T-helper 2 cell treated with Interferon-gamma antibody and Interleukin-4, amounts not matched to agents 5 μg/mL and 100 μg/mL, for 36 hours (primary cell): Measurements from ENCODE around the gene DCT.
"Not testable (repeated sequence)": the region's sequence is repeated elsewhere in the genome, so short reads cannot be mapped to it uniquely, and the experiment has no call there.

ENCODE experiments used
- DNase-seq: peaks from one replicate; pipeline ENCODE4 v3.0.0; 2021; ENCODE audit warnings: low spot score
- H3K27ac Mint-ChIP-seq: one replicate; pipeline ENCODE4 v1.8.0; 2021; ENCODE audit warnings: mild to moderate bottlenecking, mixed read lengths
- H3K27me3 Mint-ChIP-seq: one replicate; pipeline ENCODE4 v1.8.0; 2021; ENCODE audit warnings: low read depth, mixed read lengths
- H3K36me3 Mint-ChIP-seq: one replicate; pipeline ENCODE4 v1.8.0; 2021; ENCODE audit warnings: low read depth, mixed read lengths
- H3K4me1 Mint-ChIP-seq: one replicate; pipeline ENCODE4 v1.8.0; 2021; ENCODE audit warnings: low read depth, mixed read lengths
- H3K4me3 Mint-ChIP-seq: one replicate; pipeline ENCODE4 v1.8.0; 2022; ENCODE audit warnings: mild to moderate bottlenecking, moderate library complexity, mixed read lengths
- H3K9me3 Mint-ChIP-seq: one replicate; pipeline ENCODE4 v1.8.0; 2021; ENCODE audit warnings: mixed read lengths

The DCT gene

DNA sequence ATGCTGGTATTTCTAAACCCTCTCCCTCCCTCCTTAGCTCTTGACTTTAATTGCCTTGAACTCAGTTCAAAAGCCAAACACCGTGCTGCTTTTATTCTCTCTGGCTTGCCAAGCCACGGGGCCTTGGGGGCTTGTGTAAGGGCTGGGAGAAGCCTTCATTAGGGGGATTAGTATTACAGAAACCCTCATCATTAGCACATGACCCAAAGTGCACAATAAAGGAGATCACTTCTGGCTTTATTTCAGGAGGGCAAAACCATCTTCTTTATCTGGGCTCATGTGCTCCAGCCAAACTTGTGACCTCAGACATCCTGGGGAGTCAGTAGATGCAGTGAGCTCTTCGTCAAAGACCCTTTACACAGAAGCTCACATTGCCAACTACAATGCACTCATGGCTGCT lies at the start of gene DCT:
DCT (minus strand) TSS at position 67 of the 400 bp plus-strand sequence. CDS start 427 bp downstream, outside the sequence.
- no peaks in the 10 kb centered on the region for H3K36me3 Mint-ChIP-seq
- no peaks in the 10 kb centered on the region for H3K27me3 Mint-ChIP-seq
- no peak for DNase-seq
- H3K27ac Mint-ChIP-seq, result no peak within 1 kb of the TSS
- H3K4me3 Mint-ChIP-seq, result no peak within 1 kb of the TSS
- H3K9me3 Mint-ChIP-seq, result no peaks in the 10 kb centered on the region
- H3K4me1 Mint-ChIP-seq, result no peaks in the 10 kb centered on the region

DNA sequence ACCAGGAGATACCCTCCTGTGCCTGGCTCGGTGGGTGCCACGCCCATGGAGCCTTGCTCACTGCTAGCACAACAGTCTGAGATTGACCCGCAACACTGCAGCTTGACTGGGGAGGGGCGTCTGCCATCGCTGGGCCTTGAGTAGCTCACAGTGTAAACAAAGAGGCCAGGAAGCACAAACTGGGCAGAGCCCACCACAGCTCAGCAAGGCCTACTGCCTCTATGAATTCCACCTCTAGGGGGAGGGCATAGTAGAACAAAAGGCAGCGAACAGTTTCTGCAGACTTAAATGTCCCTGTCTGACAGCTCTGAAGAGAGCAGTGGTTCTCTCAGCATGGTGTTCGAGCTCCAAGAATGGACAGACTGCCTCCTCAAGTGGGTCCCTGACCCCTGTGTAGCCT lies 47.5 kb upstream of the DCT start:
- H3K4me3 Mint-ChIP-seq, result not testable (repeated sequence)

DNA sequence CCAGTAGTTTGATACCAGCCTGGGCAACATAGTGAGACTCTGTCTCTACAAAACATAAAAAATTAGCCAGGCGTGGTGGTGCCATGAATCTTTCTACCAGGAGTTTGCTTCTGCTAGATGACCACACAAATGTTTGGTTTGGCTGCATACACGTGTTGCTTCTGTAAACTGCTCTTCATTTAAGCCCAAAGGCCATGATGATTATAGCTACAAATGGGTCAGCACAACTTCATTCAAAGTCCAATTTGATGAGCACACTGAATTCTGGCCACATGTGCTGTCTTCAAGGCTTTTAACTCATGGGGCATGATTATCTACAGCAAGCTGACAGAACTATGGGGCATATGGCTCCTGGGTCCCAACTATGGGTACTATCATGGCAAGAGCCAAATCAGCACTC lies 46.3 kb upstream of the DCT start:
- DNase-seq, result no peak
- Mint-ChIP-seq H3K27me3 (no peaks in the 10 kb centered on the region), H3K4me1 (no peaks in the 10 kb centered on the region), H3K36me3 (no peaks in the 10 kb centered on the region), H3K27ac (no peak overlapping the region), H3K4me3 (no peak overlapping the region), H3K9me3 (no peaks in the 10 kb centered on the region)

More for the DNA sequence above, 47.5 kb upstream of the DCT start:
- not testable (repeated sequence) for H3K36me3 Mint-ChIP-seq, DNase-seq, H3K27me3 Mint-ChIP-seq, H3K9me3 Mint-ChIP-seq, H3K27ac Mint-ChIP-seq, H3K4me1 Mint-ChIP-seq

DNA sequence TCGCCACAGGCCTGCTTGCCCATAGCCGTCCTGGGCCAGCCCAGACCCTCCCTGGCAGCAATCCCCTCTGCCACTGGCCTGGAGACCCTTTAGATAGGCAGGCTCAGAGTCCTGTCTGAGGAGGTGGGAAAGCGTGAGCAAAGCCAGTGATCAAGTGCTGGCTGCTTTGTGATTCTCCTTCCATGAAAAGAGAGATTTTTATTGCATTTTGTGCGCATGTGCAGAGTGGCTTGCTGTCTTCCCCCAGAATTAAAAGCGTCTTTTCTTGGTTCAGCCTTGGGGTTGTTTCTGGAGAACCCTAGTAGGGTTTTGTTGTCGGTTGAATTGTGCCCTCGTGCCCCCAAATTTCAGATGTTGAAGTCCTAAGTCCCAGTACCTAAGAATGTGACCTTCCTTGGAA lies 44.9 kb upstream of the DCT start:
- H3K4me1 Mint-ChIP-seq, result no peaks in the 10 kb centered on the region
- H3K27ac Mint-ChIP-seq, result no peak overlapping the region
- no peaks in the 10 kb centered on the region for H3K9me3 Mint-ChIP-seq
- H3K4me3 Mint-ChIP-seq, result no peak overlapping the region
- DNase-seq, result no peak
- H3K27me3 Mint-ChIP-seq, result no peaks in the 10 kb centered on the region
- no peaks in the 10 kb centered on the region for H3K36me3 Mint-ChIP-seq

DNA sequence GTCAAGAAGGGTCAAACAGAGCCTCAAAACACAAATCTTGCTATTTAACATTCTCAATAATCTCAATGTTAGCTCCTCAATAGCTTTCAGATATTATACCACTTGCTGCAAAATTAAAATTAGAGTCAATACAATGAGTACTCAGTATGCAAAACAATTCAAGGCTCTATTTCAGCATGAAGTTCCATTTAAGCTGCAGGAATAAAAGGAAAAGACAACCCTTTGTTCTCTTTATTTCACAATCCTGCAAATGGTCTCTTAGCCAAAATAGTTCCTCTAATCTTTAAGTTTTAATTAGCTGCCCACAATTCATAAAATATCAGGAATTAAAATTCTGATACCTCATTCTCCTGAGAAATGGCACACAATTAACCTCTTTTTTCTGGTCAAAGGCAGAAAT lies 40.5 kb upstream of the DCT start:
- DNase-seq, result no peak
- no peaks in the 10 kb centered on the region for H3K4me1 Mint-ChIP-seq
- no peak overlapping the region for H3K4me3 Mint-ChIP-seq
- H3K36me3 Mint-ChIP-seq, result no peaks in the 10 kb centered on the region
- H3K9me3 Mint-ChIP-seq, result no peaks in the 10 kb centered on the region
- H3K27me3 Mint-ChIP-seq, result peaks cover 2% of the 10 kb centered on the region
- H3K27ac Mint-ChIP-seq, result no peak overlapping the region

DNA sequence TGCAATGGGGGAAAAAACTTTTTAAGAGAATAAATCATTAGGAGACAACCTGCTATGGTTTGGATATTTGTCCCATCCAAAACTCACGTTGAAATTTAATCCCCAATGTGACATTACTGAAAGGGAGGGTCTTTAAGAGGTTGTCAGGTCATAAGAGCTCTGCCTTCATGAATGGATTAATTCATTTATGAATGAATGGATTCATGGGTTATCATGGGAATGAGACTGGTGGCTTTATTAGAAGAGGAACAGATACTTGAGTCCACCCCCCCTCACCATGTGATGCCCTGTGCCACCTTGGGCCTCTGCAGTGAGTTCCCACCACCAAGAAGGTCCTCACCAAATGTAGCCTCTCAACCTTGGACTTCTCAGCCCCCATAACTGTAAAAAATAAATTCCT lies 37.0 kb upstream of the DCT start:
- no peak for DNase-seq
- no peaks in the 10 kb centered on the region for H3K9me3 Mint-ChIP-seq
- H3K27ac Mint-ChIP-seq, result no peak overlapping the region
- H3K4me3 Mint-ChIP-seq, result no peak overlapping the region
- no peaks in the 10 kb centered on the region for H3K36me3 Mint-ChIP-seq
- H3K4me1 Mint-ChIP-seq, result no peaks in the 10 kb centered on the region
- peaks cover 2% of the 10 kb centered on the region for H3K27me3 Mint-ChIP-seq

DNA sequence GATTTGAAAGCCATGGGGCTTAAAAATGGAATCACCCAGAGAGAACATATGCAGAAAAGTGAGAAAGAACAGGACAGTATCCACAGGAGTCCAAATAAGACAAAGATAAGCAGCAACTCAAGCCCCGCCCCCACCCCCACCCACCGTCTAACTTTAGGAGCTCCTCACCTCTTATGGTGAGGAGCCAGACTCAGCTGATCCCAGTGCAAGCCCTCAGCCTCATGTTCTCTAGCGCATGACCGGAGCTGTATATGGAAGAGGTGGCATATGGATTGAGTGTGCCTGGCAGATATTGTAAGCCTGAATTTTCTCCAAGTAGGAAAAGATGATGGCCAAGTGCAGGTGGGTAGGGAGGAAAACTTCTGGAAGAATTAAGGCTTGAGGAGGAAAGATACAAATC lies 36.4 kb upstream of the DCT start:
- H3K4me3 Mint-ChIP-seq, result no peak overlapping the region

DNA sequence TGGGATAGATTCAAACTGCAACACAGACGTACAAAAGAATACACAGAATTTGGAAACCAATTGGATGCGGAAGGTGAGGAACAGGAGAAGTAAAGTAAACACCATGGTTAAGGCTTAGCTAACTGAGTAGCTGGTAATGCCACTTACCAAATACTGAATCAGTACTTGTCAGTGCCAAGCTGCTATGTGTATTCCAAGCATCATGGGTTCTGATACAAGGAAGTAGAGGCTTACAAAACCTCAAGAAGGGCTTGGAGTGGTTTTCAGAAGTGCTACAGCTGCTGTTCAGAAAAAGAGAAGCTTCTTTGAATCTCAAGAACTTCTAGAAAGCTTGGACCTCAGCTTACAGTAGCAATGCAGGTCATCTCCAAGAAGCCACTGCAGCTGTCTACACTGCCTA lies 35.9 kb upstream of the DCT start:
- Mint-ChIP-seq H3K27ac (no peak overlapping the region), H3K4me1 (no peaks in the 10 kb centered on the region), H3K9me3 (no peaks in the 10 kb centered on the region), H3K4me3 (no peak overlapping the region), H3K27me3 (peaks cover 2% of the 10 kb centered on the region), H3K36me3 (no peaks in the 10 kb centered on the region)
- no peak for DNase-seq

More for the DNA sequence above, 36.4 kb upstream of the DCT start:
- H3K27me3 Mint-ChIP-seq, result peaks cover 2% of the 10 kb centered on the region
- H3K27ac Mint-ChIP-seq, result no peak overlapping the region
- no peaks in the 10 kb centered on the region for H3K36me3 Mint-ChIP-seq
- no peaks in the 10 kb centered on the region for H3K4me1 Mint-ChIP-seq
- H3K9me3 Mint-ChIP-seq, result no peaks in the 10 kb centered on the region
- no peak for DNase-seq

DNA sequence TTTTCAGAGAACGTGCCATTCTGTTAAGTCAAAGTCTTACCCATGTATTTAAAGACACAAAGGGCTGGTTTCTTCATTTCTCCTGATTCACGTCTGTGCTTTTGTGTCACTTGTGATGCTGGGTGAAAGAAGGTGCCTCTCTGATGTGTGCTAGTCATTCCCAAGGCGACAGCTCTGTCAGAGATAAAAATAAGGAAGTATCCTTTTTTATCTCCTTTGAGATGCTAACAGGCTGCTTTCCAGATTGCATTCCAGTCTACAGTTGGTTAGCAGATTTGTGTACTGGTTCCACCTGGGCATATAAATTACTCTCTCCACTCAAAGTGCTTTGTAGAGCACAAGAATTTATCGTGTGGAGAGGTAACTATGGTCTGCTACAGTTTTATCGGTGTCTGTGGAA lies 33.5 kb upstream of the DCT start:
- Mint-ChIP-seq H3K27me3 (peaks cover 2% of the 10 kb centered on the region), H3K4me1 (no peaks in the 10 kb centered on the region), H3K4me3 (no peak overlapping the region), H3K27ac (no peak overlapping the region), H3K36me3 (no peaks in the 10 kb centered on the region), H3K9me3 (no peaks in the 10 kb centered on the region)
- no peak for DNase-seq

DNA sequence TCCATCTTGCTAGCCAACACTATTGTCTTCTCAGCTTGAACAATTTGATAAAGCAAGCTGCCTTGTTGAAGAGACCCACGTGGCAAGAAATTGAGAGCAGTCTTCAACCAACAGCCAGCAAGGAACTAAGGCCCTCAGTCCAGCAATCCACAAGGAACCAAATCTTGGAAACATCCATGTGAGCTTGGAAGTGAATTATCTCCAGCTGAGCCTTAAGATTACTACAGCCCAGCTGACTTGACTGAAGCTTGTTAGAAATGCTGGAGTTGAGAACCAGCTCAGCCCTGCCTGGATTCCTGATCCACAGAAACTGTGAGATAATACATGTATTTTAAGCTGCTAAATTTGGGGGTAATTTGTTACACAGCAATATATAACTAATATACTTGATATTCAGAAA lies 26.2 kb upstream of the DCT start:
- Mint-ChIP-seq H3K27ac (no peak overlapping the region), H3K4me3 (no peak overlapping the region), H3K27me3 (no peaks in the 10 kb centered on the region), H3K4me1 (no peaks in the 10 kb centered on the region), H3K36me3 (no peaks in the 10 kb centered on the region), H3K9me3 (no peaks in the 10 kb centered on the region)
- DNase-seq, result no peak

DNA sequence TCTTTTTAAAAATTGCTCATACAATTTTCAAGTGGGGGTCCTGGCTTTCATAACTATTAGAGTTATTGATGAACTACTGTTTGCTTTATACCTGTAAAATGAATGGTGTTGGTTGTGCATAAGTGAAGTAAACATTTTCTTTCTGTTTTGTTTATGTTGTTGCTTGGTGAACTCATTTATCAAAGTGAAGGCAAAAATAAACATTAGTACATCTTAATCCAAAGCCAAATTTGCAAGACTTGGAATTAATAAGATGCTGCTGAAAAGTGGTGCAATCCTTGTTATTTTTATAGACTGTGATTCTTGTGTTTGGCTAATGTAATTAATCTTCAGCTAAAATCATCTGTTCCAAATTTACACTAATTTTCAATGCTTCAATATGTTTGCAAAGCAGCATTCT lies 24.4 kb upstream of the DCT start:
- no peak overlapping the region for H3K4me3 Mint-ChIP-seq
- no peak overlapping the region for H3K27ac Mint-ChIP-seq
- no peaks in the 10 kb centered on the region for H3K36me3 Mint-ChIP-seq
- H3K4me1 Mint-ChIP-seq, result no peaks in the 10 kb centered on the region
- H3K9me3 Mint-ChIP-seq, result peaks cover under 1% of the 10 kb centered on the region
- H3K27me3 Mint-ChIP-seq, result no peaks in the 10 kb centered on the region
- no peak for DNase-seq

DNA sequence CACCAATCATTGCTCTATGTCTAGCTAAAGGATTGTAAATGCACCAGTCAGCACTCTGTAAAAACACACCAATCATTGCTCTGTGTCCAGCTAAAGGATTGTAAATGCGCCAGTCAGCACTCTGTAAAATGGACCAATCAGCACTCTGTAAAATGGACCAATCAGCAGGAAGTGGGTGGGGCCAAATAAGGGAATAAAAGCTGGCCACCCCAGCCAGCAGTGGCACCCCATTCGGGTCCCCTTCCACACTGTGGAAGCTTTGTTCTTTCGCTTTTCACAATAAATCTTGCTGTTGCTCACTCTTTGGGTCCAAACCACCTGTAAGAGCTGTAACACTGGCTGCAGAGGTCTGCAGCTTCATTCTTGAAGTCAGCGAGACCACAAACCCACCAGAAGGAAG lies 19.3 kb upstream of the DCT start:
- H3K36me3 Mint-ChIP-seq, H3K9me3 Mint-ChIP-seq, H3K4me1 Mint-ChIP-seq, H3K27me3 Mint-ChIP-seq, H3K27ac Mint-ChIP-seq, H3K4me3 Mint-ChIP-seq, DNase-seq: not testable (repeated sequence)

DNA sequence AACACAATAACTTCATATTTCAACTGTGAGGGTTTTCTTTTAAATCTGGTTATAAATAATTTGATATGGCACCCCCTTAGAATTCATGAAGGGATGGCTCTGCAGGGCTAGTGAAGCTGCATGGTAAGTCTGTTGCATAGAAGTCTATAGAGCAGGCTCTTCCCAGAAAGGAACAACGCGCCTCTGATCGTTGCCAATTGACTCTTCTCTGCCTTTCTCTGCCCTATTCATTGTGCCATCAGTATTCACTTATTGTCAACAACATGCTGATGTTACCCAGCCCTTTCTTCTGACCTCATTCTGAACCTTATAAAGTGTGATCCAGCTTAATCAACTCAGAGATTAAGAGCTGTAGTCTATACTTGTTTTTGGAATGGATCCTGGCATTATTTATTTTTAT lies 16.3 kb upstream of the DCT start:
- no peaks in the 10 kb centered on the region for H3K4me1 Mint-ChIP-seq
- H3K36me3 Mint-ChIP-seq, result no peaks in the 10 kb centered on the region
- H3K27me3 Mint-ChIP-seq, result peaks cover 2% of the 10 kb centered on the region
- peaks cover 4% of the 10 kb centered on the region for H3K9me3 Mint-ChIP-seq
- DNase-seq, result no peak
- H3K27ac Mint-ChIP-seq, result no peak overlapping the region
- no peak overlapping the region for H3K4me3 Mint-ChIP-seq

DNA sequence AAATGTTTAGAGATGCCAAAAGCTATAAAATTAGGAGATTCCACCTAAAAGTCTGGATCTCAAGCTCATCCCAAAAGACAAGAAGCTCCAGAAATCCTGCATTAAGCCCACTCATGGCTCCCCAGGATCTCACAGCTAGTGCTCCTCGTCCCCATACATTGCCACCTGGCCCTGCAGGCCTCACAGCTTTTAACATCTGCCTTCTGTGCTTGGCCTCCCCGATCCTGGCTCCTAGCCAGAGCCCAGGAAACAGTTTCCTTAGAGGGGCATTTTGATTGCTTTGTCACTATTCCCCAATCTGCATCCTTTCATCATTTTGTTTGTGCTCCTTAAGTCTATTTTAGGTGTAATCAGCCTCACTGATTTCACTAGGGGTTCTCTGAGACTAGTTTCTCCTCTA lies 14.5 kb upstream of the DCT start:
- Mint-ChIP-seq H3K27ac (no peak overlapping the region), H3K4me3 (no peak overlapping the region), H3K36me3 (no peaks in the 10 kb centered on the region), H3K9me3 (peaks cover 4% of the 10 kb centered on the region), H3K27me3 (peaks cover 2% of the 10 kb centered on the region), H3K4me1 (no peaks in the 10 kb centered on the region)
- DNase-seq, result no peak

DNA sequence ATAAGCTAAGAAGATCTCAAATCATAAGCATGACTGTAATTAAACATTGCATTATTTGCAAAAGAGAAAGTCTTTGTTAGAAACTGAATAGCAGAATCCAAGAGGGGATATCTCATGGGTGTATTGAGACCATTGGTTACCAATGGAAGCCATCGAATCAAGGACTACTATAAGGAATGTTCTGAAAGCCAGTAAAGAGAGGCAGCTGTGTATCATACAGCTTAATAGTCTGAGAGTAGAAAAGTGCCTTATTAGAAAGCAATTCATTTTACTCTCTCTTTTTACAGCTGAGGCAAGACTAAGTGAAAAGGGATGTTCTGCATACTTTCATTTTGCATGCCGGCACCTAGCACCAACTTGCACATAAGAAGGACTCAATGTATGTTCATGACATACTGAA lies 7.6 kb upstream of the DCT start:
- Mint-ChIP-seq H3K27me3 (peaks cover 2% of the 10 kb centered on the region), H3K4me3 (no peak overlapping the region), H3K4me1 (no peaks in the 10 kb centered on the region), H3K27ac (no peak overlapping the region), H3K36me3 (no peaks in the 10 kb centered on the region), H3K9me3 (no peaks in the 10 kb centered on the region)
- no peak for DNase-seq
